Measurements from ENCODE around the gene PHYHD1. TPM values are rescaled to one million over a fixed set of nuclear protein-coding genes. Genes with fewer than 3 reads are reported as not detected.
"Not testable (repeated sequence)": the region's sequence is repeated elsewhere in the genome, so short reads cannot be mapped to it uniquely, and the experiment has no call there.

Gene PHYHD1
- total and polyA plus RNA-seq, 10 donors, result 7.2 to 22.3 (median 12.6) TPM

- intact Hi-C loops (cut with DNase I; ENCODE audit: low total_unique reads), result no loop called here
- DNase-seq, result peak; percentile 72
- no peak for TF ChIP-seq POLR2A (IDR thresholded peaks at IDR 0.05)
Observed at GRCh38 chr9:128940946-128941755, 20.4 kb downstream of the PHYHD1 start.

DNA sequence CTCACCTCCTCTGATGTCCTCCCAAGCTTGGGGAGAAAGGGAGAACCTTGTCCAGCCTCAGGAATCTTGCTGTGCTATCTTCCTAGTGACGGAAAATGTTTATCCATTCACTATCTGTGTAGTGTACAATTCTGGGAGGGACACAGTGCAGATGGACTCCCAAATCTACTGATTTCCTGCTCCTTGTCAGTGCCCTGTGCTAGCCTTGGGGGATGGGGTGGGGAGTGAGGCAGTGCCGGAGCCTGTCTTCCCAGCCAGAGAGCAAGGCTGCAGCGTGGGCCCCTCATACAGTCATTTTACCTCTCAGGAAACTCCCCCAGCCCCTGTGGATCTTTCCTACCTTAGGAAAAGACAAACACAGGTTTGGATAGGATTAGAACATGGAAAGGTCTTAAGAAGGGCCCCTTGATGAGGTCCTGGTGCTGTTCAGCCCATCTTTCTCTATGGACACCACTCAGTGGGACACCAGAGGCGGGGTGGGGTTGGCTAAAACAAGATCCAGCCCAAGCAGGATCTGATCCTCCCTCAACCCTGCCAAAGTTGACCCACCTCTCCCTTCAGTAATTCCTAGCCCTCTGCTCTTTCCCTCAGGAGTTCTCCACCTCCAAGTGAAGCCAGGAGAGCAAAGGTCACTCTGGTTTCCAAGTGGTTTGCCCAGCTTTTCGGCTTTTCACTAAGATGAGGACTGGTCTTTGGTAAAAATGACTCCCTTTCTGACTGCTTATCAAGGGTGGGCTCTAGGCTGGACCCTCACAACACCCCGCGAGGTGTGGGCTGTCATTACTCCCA lies 23.2 kb downstream of the PHYHD1 start:
- peaks cover 0 to 21% (median 0%) of the 10 kb centered on the region in 6 donors for H3K36me3 ChIP-seq
- peak overlapping the region in 5 of 8 donors; percentile 62 to 83 (median 71) for H3K27ac ChIP-seq
- no peak overlapping the region for H3K4me3 ChIP-seq
- TF ChIP-seq POLR2AphosphoS5 (IDR thresholded peaks at IDR 0.05) (peak in 1 of 3 donors; percentile 12), POLR2A (IDR thresholded peaks at IDR 0.05) (no peak)
- H3K9me3 ChIP-seq, result no peaks in the 10 kb centered on the region
- DNase-seq, result peak; percentile 55
- peaks cover 16 to 82% (median 58%) of the 10 kb centered on the region in 6 donors for H3K4me1 ChIP-seq
- H3K27me3 ChIP-seq (replicated peaks in 1 of 7), result no peaks in the 10 kb centered on the region
- WGBS, 5 donors, result 82 to 94% (median 90%) methylated on average over 7 of the region's 7 CpGs
- intact Hi-C loops (cut with DNase I; ENCODE audit: low total_unique reads), result no loop called here

More at GRCh38 chr9:128940946-128941755, 20.4 kb downstream of the PHYHD1 start:
- 74 to 90% (median 82%) methylated on average over 12 of the region's 12 CpGs for WGBS, 5 donors
- Histone ChIP-seq H3K9me3 (no peaks in the 10 kb centered on the region), H3K27ac (peak overlapping the region in 7 of 8 donors; percentile 21 to 83 (median 58)), H3K4me1 (peaks cover 2 to 61% (median 39%) of the 10 kb centered on the region in 6 donors), H3K4me3 (no peak overlapping the region), H3K36me3 (peaks cover 0 to 17% (median 0%) of the 10 kb centered on the region in 6 donors), H3K27me3 (replicated peaks in 1 of 7) (no peaks in the 10 kb centered on the region)

DNA sequence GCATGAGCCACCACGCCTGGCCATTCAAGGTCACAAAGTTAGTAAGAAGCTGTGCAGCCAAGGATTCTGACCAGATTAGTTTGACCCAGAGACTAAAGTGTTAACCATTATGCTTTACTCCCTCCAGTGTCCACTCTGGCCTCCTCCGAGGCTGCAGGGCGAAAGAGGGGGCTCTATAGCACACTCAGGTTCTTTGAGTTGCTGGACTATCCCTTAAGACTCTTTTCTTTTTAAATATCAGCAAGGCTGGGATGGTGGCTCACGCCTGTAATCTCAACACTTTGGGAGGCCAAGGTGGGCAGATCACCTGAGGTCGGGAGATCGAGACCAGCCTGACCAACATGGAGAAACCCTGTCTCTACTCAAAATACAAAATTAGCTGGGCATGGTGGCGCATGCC lies 24.2 kb downstream of the PHYHD1 start:
- peak overlapping the region in 1 of 8 donors; percentile 83 for H3K27ac ChIP-seq
- peak; percentile 7 for DNase-seq
- H3K36me3 ChIP-seq, result peaks cover 0 to 31% (median 0%) of the 10 kb centered on the region in 6 donors
- H3K27me3 ChIP-seq (replicated peaks in 1 of 7); H3K9me3 ChIP-seq; H3K4me3 ChIP-seq; intact Hi-C loops (cut with DNase I; ENCODE audit: low total_unique reads): not testable (repeated sequence)
- peaks cover 16 to 91% (median 60%) of the 10 kb centered on the region in 6 donors for H3K4me1 ChIP-seq
- WGBS, 5 donors, result 88 to 94% (median 92%) methylated on average over 7 of the region's 7 CpGs

DNA sequence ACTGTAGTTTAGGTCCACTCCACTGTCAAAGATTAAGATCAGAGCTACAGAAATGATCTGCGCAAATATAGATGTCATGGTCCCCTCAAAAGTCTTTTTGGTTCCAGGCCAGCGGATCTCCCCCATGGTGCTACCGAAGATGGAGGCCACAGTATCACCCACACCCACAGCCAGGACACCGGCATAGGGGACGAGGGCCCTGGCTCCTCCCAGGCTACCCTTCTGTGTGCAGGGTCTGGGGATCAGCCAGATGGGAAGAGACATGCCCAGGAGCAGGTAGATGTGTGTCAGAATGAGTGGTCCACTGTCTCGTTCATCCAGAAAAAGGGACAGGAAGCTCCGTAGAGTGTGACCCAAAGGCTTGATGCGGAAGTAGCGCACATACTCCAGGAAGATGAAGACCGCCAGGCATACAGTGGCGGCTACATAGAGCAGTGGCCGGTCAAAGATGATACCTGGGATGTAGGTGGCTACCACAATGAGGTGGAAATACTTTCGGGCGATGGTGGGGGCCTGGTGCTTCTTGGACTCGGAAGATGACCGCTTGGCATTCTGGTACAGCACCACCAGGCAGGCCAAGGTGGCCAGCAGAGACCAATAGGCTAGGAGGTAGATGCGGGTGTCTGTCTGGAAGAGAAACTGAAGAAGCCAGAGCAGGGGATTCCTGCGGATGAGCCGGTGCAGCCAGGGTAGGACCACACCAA lies 25.2 kb downstream of the PHYHD1 start:
- Histone ChIP-seq H3K27ac (no peak overlapping the region), H3K36me3 (peaks cover 0 to 41% (median 0%) of the 10 kb centered on the region in 6 donors), H3K9me3 (no peaks in the 10 kb centered on the region), H3K4me1 (peaks cover 16 to 89% (median 57%) of the 10 kb centered on the region in 6 donors), H3K27me3 (replicated peaks in 1 of 7) (no peaks in the 10 kb centered on the region), H3K4me3 (peak overlapping the region in 5 of 8 donors; percentile 80 to 95 (median 89))
- 93 to 96% (median 94%) methylated on average over 19 of the region's 19 CpGs for WGBS, 5 donors
- intact Hi-C loops (cut with DNase I; ENCODE audit: low total_unique reads), result no loop called here
- DNase-seq, result peak; percentile 67
- no peak for TF ChIP-seq POLR2A (IDR thresholded peaks at IDR 0.05)
- TF ChIP-seq CTCF (IDR thresholded peaks at IDR 0.05 in 8 of 11, conservative IDR thresholded peaks at IDR 0.05 in 3 of 11), result no peak
- TF ChIP-seq POLR2AphosphoS5 (IDR thresholded peaks at IDR 0.05), result no peak

DNA sequence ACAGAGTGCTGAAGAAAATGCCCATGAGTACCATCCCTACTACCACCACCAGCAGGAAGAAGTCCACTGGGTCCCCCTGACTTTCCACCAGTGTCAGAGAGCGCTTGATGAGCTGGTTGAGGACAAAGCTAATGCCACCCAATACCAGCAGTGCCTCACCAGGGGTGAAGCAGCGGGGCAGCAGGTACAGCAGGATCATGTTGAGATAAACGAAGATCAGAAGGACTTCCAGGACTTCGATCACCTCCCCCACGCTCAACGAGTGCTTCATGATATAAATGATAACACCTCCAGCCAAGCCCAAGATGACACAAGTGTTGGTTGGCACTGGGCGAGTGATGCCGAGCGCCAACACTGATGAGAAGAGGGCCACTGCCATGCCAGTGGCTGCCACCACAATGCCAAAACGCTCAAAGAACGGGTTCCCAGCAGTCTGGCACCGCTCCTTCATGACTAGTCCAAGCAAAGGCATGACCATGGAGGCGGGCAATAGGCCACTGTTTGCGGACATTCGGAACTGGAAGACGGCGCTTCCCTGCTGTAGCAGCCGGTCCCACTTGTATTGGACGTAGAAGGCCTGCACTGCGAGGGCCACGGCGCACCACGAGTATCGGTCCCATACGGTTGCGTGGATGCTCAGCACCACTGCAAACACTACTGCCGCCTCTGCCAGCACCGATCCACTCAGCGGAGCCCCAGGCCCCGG lies 25.9 kb downstream of the PHYHD1 start:
- peak overlapping the region; percentile 80 to 95 (median 89) for H3K4me3 ChIP-seq
- no peak for TF ChIP-seq CTCF (IDR thresholded peaks at IDR 0.05 in 8 of 11, conservative IDR thresholded peaks at IDR 0.05 in 3 of 11)
- no peak for TF ChIP-seq POLR2A (IDR thresholded peaks at IDR 0.05)
- TF ChIP-seq POLR2AphosphoS5 (IDR thresholded peaks at IDR 0.05), result no peak
- 30 to 45% (median 34%) methylated on average over 23 to 30 of the region's 30 CpGs for WGBS, 5 donors
- H3K36me3 ChIP-seq, result peaks cover 0 to 47% (median 3%) of the 10 kb centered on the region in 6 donors
- no peak for DNase-seq
- intact Hi-C loops (cut with DNase I; ENCODE audit: low total_unique reads), result no loop called here
- H3K4me1 ChIP-seq, result peaks cover 15 to 86% (median 50%) of the 10 kb centered on the region in 6 donors
- no peaks in the 10 kb centered on the region for H3K27me3 ChIP-seq (replicated peaks in 1 of 7)
- peak overlapping the region; percentile 80 to 96 (median 93) for H3K27ac ChIP-seq
- no peaks in the 10 kb centered on the region for H3K9me3 ChIP-seq

Measured in spleen (tissue), 11 donors.